Pancreas (tissue), 10 donors: ENCODE data around the gene SHH. TPM values are rescaled to one million over a fixed set of nuclear protein-coding genes. Genes with fewer than 3 reads are reported as not detected.

Source experiments
- ATAC-seq, 4 donors: fragments of 200-7000 bp; cut with Tn5 transposase; one replicate each; pipeline versions ENCODE4 v1.8.0 to v1.9.1; 2020; ENCODE audit warnings: mild to moderate bottlenecking in 4 of 4, moderate library complexity in 4 of 4
- DNase-seq, 6 donors: peaks; one replicate each; pipeline ENCODE4 v3.0.0-alpha.2; 2020
- FAIRE-seq: peaks from 2 replicates; lab custom pipeline; 2012; peaks lifted over from hg19 to GRCh38; lab: Jason Lieb, UNC
- H3K27ac ChIP-seq, 4 donors: fragments of 200-600 bp; sonication (generic); 1 replicate in 3 of 4; 2 replicates in 1 of 4; pipeline versions ENCODE4 v1.5.0 to v1.8.0; 2020
- H3K27me3 ChIP-seq, 4 donors: fragments of 200-600 bp; one replicate each; pipeline ENCODE4 v1.8.0; 2021
- H3K36me3 ChIP-seq, 3 donors: fragments of 200-600 bp; sonication (generic) in 1 of 3; one replicate each; pipeline versions ENCODE4 v1.5.0 to v1.8.0; 2020 to 2021
- H3K4me1 ChIP-seq, 3 donors: fragments of 200-600 bp; one replicate each; pipeline ENCODE4 v1.8.0; 2021
- H3K4me3 ChIP-seq, 4 donors: fragments of 200-600 bp; sonication (generic) in 2 of 4; one replicate each; pipeline versions ENCODE4 v1.5.0 to v1.8.0; 2020 to 2021
- H3K9me3 ChIP-seq, 4 donors: fragments of 200-600 bp; one replicate each; pipeline ENCODE4 v1.8.0; 2021
- CTCF ChIP-seq, 4 donors: fragments of 200-600 bp; sonication (generic) in 3 of 4; IDR thresholded peaks; one replicate each; pipeline versions ENCODE4 v1.5.0 to v1.8.0; 2021; ENCODE audit warnings: antibody characterized with exemption in 4 of 4
- WGBS, 2 donors: extraction: QIAGEN DNeasy Blood & Tissue Kit; methylation state at CpG; one replicate each; pipeline ENCODE4 v1.1.7; 2013; 5-methylcytosine and 5-hydroxymethylcytosine counted together
- intact Hi-C, 3 donors: fragments of 100-400 bp; cut with DNase I; formaldehyde crosslinking; loops; one replicate each; pipeline versions ENCODE4 v1.11.1 to v1.14.2; 2022
- polyA plus RNA-seq, 2 donors: library from polyadenylated mRNA; stranded (reverse); fragments of 200-250 nt; gene quantifications; one replicate each; pipeline ENCODE4 v1.2.3, GENCODE V29; 2013
- total RNA-seq, 6 donors: library from RNA; stranded (reverse); fragmentation: NEBNext Ultra II Directional in 4 of 6; extraction: Animal tissue kit (Norgen Biotek cat#: 25700) in 4 of 6; gene quantifications; one replicate each; pipeline versions ENCODE4 v1.2.1 to v1.2.4, GENCODE V29; 2021 to 2023
- donor health status: healthy with polysubstance abuse.
- donor health status: DM: no; HTN: no; CAD: no; lungs with moderate emphysema.
- donor health status: DM: no; HTN: no; CAD: no.
- donor health status: control.
- donor health status: control.
- donor health status: Bipolar disorder and iron deficiency.
- donor health status: DM: yes; HTN: yes; CAD: no.
- donor health status: DM: no; HTN: no; CAD: no.
- donor health status: DM: no; HTN: no; CAD: no.
- donor health status: DM: yes; HTN: yes; CAD: no.

The SHH gene
- total and polyA plus RNA-seq, 8 donors: 0.08 to 0.85 (median 0.26) TPM

GRCh38 chr7:155807789-155808548 lies 4.3 kb downstream of the SHH start:
- intact Hi-C loops: no loop called here
- no peak for TF ChIP-seq CTCF (IDR thresholded peaks at IDR 0.05)
- Histone ChIP-seq H3K4me1 (peaks cover 0 to 28% (median 19%) of the 10 kb centered on the region in 3 donors), H3K9me3 (no peaks in the 10 kb centered on the region), H3K27ac (peak overlapping the region in 2 of 4 donors; percentile 12 to 34), H3K27me3 (peaks cover 0 to 44% (median 12%) of the 10 kb centered on the region in 4 donors), H3K36me3 (no peaks in the 10 kb centered on the region), H3K4me3 (peak overlapping the region in 3 of 4 donors; percentile 7 to 38 (median 24))
- peak in 1 of 6 donors; percentile 74 for DNase-seq
- ATAC-seq: no peak
- FAIRE-seq: no peak
- WGBS, 2 donors: 7 to 9% methylated on average over 26 to 33 of the region's 33 CpGs

DNA sequence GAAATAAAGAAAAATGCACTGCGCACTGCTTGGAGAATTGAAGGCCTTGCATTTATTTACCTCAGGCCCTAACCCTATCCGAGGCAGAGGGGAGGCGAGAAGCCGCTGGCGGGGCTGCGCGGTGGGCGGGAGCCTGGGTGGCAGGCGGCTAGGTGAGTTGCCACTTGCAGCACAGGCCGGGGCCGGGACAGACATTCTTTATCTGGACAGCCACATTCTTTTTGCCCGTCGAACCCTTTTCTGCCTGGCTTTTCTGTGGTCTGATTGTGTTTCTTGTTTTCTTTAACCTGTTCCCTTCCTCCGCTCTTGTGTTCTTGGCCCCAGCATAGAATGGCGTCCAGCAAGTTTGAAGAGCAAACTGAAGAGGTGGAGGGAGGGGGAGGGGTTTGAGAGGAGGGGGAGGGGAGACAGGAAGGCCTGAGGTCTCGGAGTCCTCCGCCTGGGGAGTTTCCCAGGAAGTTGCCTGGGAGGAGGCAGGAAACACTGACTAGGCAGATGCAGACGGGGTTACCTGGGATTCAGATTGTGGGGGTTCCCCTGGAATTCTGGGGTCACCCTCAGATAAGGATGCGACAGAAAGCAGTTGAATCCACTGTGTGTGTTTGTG lies 5.1 kb downstream of the SHH start:
- Histone ChIP-seq H3K27me3 (peaks cover under 1 to 44% (median 14%) of the 10 kb centered on the region in 4 donors), H3K9me3 (no peaks in the 10 kb centered on the region), H3K4me1 (peaks cover 0 to 28% (median 20%) of the 10 kb centered on the region in 3 donors), H3K4me3 (no peak overlapping the region), H3K36me3 (no peaks in the 10 kb centered on the region), H3K27ac (no peak overlapping the region)
- no peak for TF ChIP-seq CTCF (IDR thresholded peaks at IDR 0.05)
- no peak for FAIRE-seq
- no peak for ATAC-seq
- peak in 2 of 6 donors; percentile 43 to 48 for DNase-seq
- intact Hi-C loops: no loop called here
- WGBS, 2 donors: 41% methylated on average over 19 of the region's 19 CpGs

- no peak overlapping the region for H3K27ac ChIP-seq
- peaks cover 0 to 28% (median 20%) of the 10 kb centered on the region in 3 donors for H3K4me1 ChIP-seq
- intact Hi-C loops: no loop called here
- H3K36me3 ChIP-seq: no peaks in the 10 kb centered on the region
- no peak for TF ChIP-seq CTCF (IDR thresholded peaks at IDR 0.05)
- no peaks in the 10 kb centered on the region for H3K9me3 ChIP-seq
- no peak for FAIRE-seq
- peaks cover 0 to 50% (median 15%) of the 10 kb centered on the region in 4 donors for H3K27me3 ChIP-seq
- ATAC-seq: no peak
- 44 to 49% methylated on average over 47 of the region's 47 CpGs for WGBS, 2 donors
- H3K4me3 ChIP-seq: peak overlapping the region in 1 of 4 donors; percentile 32
- peak in 2 of 6 donors; percentile 51 to 62 for DNase-seq
Observed at GRCh38 chr7:155806096-155806871, 6.0 kb downstream of the SHH start.

DNA sequence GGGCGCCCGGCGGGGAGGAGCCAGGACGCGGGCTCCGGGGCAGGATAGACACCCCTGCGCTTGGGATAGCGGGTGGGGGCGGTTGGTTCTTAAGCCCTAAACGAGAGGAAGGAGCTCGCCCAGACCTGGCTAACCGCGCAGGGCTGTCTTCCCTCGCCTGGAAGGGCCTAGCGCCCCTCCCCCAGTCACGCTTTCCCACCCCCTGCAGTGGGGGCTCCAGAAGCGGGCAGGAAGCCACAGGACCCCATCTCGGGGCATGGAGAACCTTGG lies 6.5 kb downstream of the SHH start:
- no peak for ATAC-seq
- Histone ChIP-seq H3K27ac (no peak overlapping the region), H3K27me3 (peaks cover 0 to 48% (median 15%) of the 10 kb centered on the region in 4 donors), H3K4me3 (peak overlapping the region in 3 of 4 donors; percentile 16 to 32 (median 26)), H3K4me1 (peaks cover 0 to 28% (median 20%) of the 10 kb centered on the region in 3 donors), H3K9me3 (no peaks in the 10 kb centered on the region), H3K36me3 (no peaks in the 10 kb centered on the region)
- FAIRE-seq: no peak
- intact Hi-C loops: no loop called here
- peak in 1 of 6 donors; percentile 71 for DNase-seq
- WGBS, 2 donors: 4 to 11% methylated on average over 18 of the region's 18 CpGs
- no peak for TF ChIP-seq CTCF (IDR thresholded peaks at IDR 0.05)
